Stimulated activated naive B cell treated with anti-CD40 and anti-IgM and Interleukin-4, amounts not matched to agents 10 μg/mL and 1 μg/mL and 100 μg/mL, for 72 hours (primary cell): ENCODE data around the gene ZFAND3.

Experiments used
- ATAC-seq, 2 donors: fragments of 150-1000 bp; cut with Tn5 transposase; replicated peaks; 2 replicates each; pipeline ENCODE4 v1.10.0; 2021; ENCODE audit warnings: moderate library complexity in 1 of 2
- DNase-seq: peaks from one replicate; pipeline ENCODE4 v3.0.0; 2021
- H3K27ac Mint-ChIP-seq: one replicate; pipeline ENCODE4 v1.8.0; 2022; ENCODE audit warnings: mild to moderate bottlenecking, mixed read lengths
- H3K27me3 Mint-ChIP-seq, 2 donors: one replicate each; pipeline ENCODE4 v1.8.0; 2022; ENCODE audit warnings: mixed read lengths in 2 of 2
- H3K36me3 Mint-ChIP-seq, 2 donors: one replicate each; pipeline ENCODE4 v1.8.0; 2022; ENCODE audit warnings: mixed read lengths in 2 of 2, mild to moderate bottlenecking in 1 of 2
- H3K4me1 Mint-ChIP-seq, 2 donors: one replicate each; pipeline ENCODE4 v1.8.0; 2022; ENCODE audit warnings: mixed read lengths in 2 of 2, mild to moderate bottlenecking in 1 of 2
- H3K4me3 Mint-ChIP-seq, 2 donors: one replicate each; pipeline ENCODE4 v1.8.0; 2022; ENCODE audit warnings: mild to moderate bottlenecking in 2 of 2, mixed read lengths in 2 of 2, moderate library complexity in 1 of 2
- H3K9me3 Mint-ChIP-seq, 2 donors: one replicate each; pipeline ENCODE4 v1.8.0; 2022; ENCODE audit warnings: mixed read lengths in 2 of 2, mild to moderate bottlenecking in 1 of 2

Gene ZFAND3

DNA sequence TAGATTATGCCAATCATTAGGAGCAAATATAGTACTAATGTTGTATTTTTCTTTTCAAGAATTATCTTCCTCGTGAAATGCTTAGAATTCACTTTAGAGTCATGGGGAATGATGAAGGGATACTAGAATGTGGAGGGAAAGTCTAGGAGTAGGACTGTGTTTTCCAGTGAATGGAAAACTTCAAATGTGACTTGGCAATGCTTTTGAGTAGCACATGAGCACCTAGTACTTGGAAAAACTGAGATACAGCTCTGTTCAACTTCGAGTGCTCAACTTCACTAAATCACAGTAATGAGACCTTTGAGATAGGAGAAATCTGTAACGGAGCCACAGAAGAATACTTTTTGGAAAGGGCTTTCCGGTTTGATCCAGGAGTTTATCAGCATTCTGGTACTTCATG, 272.9 kb downstream of the ZFAND3 start:
- no peak overlapping the region for H3K27ac Mint-ChIP-seq
- ATAC-seq, result no peak
- no peak for DNase-seq
- no peaks in the 10 kb centered on the region for H3K27me3 Mint-ChIP-seq
- no peaks in the 10 kb centered on the region for H3K9me3 Mint-ChIP-seq
- peaks cover 8 to 17% of the 10 kb centered on the region in 2 donors for H3K4me1 Mint-ChIP-seq
- H3K36me3 Mint-ChIP-seq, result peaks cover 20 to 21% of the 10 kb centered on the region in 2 donors
- H3K4me3 Mint-ChIP-seq, result no peak overlapping the region

DNA sequence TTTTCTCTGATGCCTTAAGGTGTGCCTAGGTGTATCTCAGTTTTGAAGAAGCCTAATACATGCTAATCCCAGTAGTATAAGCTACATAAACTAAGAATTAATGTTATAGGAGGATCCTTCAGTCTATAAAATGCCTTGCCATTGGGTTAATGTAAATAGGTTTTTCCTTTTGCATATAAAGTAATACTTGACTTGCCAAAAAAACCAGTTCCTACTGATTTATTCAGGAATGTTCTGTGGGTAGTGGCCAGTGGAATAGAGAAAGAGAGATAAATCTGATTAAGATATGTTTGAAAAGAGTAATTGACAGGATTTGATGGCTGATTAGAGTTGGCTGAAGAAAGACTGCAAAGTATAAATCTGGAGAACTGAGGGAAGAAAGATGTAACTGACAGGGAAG, 273.4 kb downstream of the ZFAND3 start:
- Mint-ChIP-seq H3K4me3 (no peak overlapping the region), H3K27ac (no peak overlapping the region)

DNA sequence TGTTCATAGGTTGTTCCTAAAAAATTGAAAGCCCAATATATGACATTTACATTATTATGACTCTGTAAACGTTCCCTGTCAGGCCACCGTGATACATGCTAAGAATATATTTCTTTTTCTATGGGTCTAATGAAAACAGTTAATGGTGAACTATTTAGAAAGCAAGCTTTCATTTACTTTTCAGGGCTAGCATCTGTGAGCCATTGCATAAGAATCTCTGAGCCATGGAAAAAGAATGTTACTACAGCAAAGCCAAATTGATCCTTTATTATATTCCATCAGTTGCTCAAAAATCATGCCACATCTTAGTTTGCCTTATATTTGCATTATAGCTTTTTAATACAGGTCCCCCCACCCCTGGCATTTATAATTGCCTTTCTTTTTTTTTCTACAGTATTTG, 275.5 kb downstream of the ZFAND3 start:
- Mint-ChIP-seq H3K4me3 (no peak overlapping the region), H3K27ac (peak overlapping the region; percentile 45), H3K9me3 (no peaks in the 10 kb centered on the region), H3K36me3 (peaks cover 11 to 15% of the 10 kb centered on the region in 2 donors), H3K4me1 (peaks cover 13 to 26% of the 10 kb centered on the region in 2 donors), H3K27me3 (no peaks in the 10 kb centered on the region)
- ATAC-seq (no peak), DNase-seq (no peak)

More for the DNA sequence above, 273.4 kb downstream of the ZFAND3 start:
- ATAC-seq (no peak), DNase-seq (no peak)
- H3K36me3 Mint-ChIP-seq, result peaks cover 19 to 22% of the 10 kb centered on the region in 2 donors
- no peaks in the 10 kb centered on the region for H3K9me3 Mint-ChIP-seq
- peaks cover 11 to 22% of the 10 kb centered on the region in 2 donors for H3K4me1 Mint-ChIP-seq
- H3K27me3 Mint-ChIP-seq, result no peaks in the 10 kb centered on the region

DNA sequence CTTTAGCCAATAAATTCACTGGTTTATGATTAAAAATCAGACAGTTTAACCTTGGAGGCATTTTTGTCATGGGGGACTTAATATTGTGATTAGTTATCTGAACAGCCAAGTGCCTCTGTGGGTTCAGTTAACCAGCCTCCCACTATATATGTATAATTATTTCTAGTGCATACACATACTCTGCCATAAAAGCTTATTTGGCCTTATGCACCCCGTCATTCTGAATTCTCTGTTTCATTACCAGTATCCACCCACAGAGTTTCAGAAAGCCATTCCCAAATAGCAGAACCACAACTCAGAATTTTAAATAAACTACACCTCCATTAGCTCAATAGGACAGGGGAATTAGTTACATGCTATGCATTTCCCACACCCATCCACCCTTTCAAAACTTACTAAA, 279.7 kb downstream of the ZFAND3 start:
- Mint-ChIP-seq H3K9me3 (no peaks in the 10 kb centered on the region), H3K36me3 (peaks cover 16 to 28% of the 10 kb centered on the region in 2 donors), H3K4me3 (no peak overlapping the region), H3K27me3 (no peaks in the 10 kb centered on the region), H3K4me1 (peaks cover 20 to 38% of the 10 kb centered on the region in 2 donors), H3K27ac (no peak overlapping the region)
- ATAC-seq (peak in 1 of 2 donors; percentile 77), DNase-seq (no peak)

DNA sequence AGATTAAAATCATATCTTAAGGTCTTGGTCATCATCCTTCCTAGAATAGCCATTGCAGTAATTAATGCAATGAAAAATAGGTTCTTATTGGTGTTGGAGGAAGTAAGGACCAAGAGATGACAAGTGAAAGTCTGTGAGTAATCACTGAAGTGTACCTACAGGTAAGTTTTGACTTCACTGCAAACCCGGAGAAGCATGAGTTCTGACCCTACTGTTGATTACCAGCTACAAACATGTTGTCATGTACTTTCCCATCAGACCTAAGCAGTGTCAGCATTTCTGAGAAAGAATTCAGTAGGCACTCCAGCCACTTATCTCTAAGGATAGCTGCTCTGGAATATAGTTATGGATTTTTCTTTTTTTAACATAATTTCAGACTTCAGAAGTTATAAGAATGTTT, 280.9 kb downstream of the ZFAND3 start:
- H3K36me3 Mint-ChIP-seq, result peaks cover 17 to 29% of the 10 kb centered on the region in 2 donors
- no peaks in the 10 kb centered on the region for H3K27me3 Mint-ChIP-seq
- H3K4me1 Mint-ChIP-seq, result peaks cover 18 to 40% of the 10 kb centered on the region in 2 donors
- H3K4me3 Mint-ChIP-seq, result no peak overlapping the region
- ATAC-seq (peak; percentile 70 to 88), DNase-seq (no peak)
- H3K27ac Mint-ChIP-seq, result peak overlapping the region; percentile 20
- H3K9me3 Mint-ChIP-seq, result no peaks in the 10 kb centered on the region

DNA sequence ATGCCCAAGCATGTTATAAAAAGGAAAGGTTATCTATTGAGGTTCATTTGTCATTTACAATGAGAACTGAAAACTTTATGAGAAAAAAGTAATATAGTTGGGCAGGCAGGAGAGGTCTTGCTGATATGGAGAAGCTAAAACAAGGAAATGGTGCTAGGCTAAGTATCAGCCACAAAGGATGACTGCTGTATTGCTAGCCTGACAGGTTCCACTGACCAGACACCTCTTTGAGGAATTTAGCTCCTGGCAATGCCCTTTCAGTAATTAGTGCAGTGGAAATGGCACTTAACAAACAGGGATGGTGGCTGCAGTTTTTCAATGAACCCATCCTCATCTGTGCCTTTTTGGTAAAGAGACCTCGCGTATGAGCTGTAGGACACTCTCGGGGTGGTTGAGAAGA, 284.4 kb downstream of the ZFAND3 start:
- no peak overlapping the region for H3K27ac Mint-ChIP-seq
- H3K36me3 Mint-ChIP-seq, result peaks cover 24 to 36% of the 10 kb centered on the region in 2 donors
- H3K27me3 Mint-ChIP-seq, result no peaks in the 10 kb centered on the region
- ATAC-seq (peak in 1 of 2 donors; percentile 59), DNase-seq (no peak)
- H3K4me1 Mint-ChIP-seq, result peaks cover 9 to 32% of the 10 kb centered on the region in 2 donors
- H3K9me3 Mint-ChIP-seq, result peaks cover 0 to 1% of the 10 kb centered on the region in 2 donors
- no peak overlapping the region for H3K4me3 Mint-ChIP-seq

DNA sequence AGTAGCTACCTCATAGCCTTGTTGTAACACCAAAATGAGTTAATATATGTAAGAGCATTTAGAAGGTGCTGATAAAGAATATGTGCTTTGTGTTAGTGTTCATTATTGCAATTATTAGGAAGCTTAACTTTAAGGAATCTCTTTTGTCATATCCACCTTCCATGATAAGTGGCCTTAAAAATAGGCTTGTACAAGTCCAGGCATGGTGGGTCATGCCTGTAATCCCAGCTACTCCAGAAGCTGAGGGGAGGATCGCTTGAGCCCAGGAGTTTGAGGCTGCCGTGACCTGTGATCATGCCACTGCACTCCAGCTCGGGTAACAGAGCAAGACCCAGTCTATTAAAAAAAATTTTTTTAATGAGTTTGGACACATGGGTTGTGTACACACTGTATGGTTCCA, 285.5 kb downstream of the ZFAND3 start:
- Mint-ChIP-seq H3K27me3 (no peaks in the 10 kb centered on the region), H3K4me3 (no peak overlapping the region), H3K36me3 (peaks cover 26 to 45% of the 10 kb centered on the region in 2 donors), H3K27ac (no peak overlapping the region), H3K4me1 (peaks cover 14 to 33% of the 10 kb centered on the region in 2 donors), H3K9me3 (peaks cover 0 to 1% of the 10 kb centered on the region in 2 donors)
- ATAC-seq, result no peak
- DNase-seq, result no peak

DNA sequence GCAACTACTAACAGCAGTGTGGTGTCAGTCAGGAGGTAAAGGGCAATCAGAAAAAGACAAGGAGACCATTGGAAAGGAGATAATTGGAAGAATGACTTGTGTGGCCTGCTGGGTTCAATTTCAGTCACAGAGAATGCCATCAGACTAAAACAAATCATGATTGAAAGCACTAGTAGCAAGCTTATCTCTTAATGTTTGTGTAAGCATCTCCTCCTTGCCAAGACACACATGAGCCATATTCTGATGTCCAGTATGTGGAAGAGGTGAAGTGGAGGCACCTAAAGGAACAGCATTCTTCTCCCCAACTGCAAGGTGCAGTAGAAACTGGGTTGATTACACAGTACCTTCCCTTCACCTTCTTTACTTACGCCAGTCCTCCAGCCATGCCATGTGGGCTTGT, 287.5 kb downstream of the ZFAND3 start:
- Mint-ChIP-seq H3K4me3 (no peak overlapping the region), H3K36me3 (peaks cover 22 to 40% of the 10 kb centered on the region in 2 donors), H3K27me3 (no peaks in the 10 kb centered on the region), H3K4me1 (peaks cover 14 to 38% of the 10 kb centered on the region in 2 donors), H3K9me3 (peaks cover 0 to 1% of the 10 kb centered on the region in 2 donors), H3K27ac (no peak overlapping the region)
- DNase-seq (no peak), ATAC-seq (no peak)

DNA sequence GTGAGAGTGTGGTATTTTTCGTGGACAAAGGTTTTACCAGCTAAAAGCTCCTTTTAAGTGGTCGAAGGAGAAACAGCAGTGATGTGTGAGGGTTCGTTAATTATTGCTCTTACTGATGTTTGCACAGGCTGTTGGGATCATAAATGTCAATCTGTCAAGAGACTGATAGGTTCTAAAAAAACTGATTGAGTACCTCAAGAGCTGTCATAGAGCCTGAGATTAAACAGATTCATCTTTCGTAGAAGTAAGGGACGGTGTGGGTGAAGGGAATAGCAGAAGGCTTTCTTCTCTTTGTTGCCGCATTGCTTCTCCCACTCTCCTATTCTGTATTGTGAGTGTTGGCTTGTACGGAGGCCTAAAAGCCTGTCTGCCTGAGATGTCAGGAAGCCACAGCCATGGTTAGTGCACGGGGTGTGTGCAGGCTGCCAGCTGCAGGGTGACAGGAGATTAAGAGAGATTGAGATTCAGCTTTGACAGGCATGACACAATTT, 291.0 kb downstream of the ZFAND3 start:
- Mint-ChIP-seq H3K4me3 (no peak overlapping the region), H3K27me3 (no peaks in the 10 kb centered on the region), H3K9me3 (peaks cover 0 to 1% of the 10 kb centered on the region in 2 donors), H3K36me3 (peaks cover 21 to 31% of the 10 kb centered on the region in 2 donors), H3K27ac (no peak overlapping the region), H3K4me1 (peaks cover 13 to 31% of the 10 kb centered on the region in 2 donors)
- DNase-seq (no peak), ATAC-seq (no peak)

DNA sequence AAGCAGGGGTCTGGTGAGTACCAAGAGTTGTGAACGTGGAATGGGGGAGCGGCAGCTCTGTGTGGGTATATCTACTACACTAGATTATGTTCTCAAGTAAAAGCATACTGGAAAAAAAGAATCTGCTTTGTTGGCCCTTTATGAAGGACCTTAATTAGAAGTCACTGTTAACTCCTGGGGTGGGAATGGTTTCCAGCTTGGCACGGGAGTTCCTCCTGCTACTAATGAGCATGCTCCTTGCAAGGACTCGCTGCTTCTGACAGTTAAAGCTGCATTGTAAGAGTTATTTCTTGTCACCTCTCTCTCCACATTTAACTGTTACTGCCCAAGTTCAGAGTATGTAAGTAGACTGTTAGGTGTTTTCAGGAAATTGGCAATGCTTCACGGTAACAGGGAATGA, 292.7 kb downstream of the ZFAND3 start:
- DNase-seq (no peak), ATAC-seq (no peak)
- no peak overlapping the region for H3K4me3 Mint-ChIP-seq
- H3K27me3 Mint-ChIP-seq, result no peaks in the 10 kb centered on the region
- H3K27ac Mint-ChIP-seq, result no peak overlapping the region
- H3K36me3 Mint-ChIP-seq, result peaks cover 23 to 35% of the 10 kb centered on the region in 2 donors
- H3K9me3 Mint-ChIP-seq, result peaks cover 0 to 1% of the 10 kb centered on the region in 2 donors
- H3K4me1 Mint-ChIP-seq, result peaks cover 13 to 31% of the 10 kb centered on the region in 2 donors

DNA sequence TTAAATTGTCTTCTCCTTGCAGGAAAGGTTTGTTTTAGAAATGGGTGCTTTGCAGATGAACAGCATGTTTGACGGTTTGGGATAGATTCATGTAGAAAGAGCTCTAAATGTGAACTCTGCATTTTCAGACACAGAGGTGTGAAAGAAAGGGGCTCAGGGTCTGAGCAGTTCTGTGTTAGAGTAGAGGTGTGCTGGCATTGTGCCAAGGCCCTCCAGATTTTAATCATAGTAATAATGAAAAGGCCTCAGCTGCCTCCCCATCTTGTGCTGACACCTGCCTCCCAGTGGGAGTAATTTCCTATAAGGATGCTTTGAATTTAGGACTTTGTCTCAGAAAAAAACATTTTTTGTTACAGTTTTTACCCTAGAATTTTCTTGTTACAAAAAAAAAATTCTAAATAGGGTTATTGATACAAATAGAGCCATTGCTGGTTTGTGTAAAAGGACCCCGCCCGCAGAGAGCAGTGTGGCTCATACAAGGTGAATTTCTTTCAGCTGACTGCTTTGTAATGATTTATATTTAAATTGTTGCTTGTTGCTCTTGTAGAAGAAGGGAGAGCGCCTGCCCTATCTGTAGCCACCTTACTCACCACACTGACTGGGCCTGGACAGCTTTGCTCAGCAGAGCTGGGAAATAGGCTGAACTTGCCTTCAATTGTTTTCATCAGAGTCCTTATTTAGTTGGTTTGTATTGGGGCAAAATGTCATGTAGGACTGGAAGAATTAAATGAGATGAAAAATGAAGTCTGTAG, 294.5 kb downstream of the ZFAND3 start:
- ATAC-seq (no peak), DNase-seq (no peak)
- H3K9me3 Mint-ChIP-seq, result no peaks in the 10 kb centered on the region
- peaks cover 13 to 23% of the 10 kb centered on the region in 2 donors for H3K4me1 Mint-ChIP-seq
- no peaks in the 10 kb centered on the region for H3K27me3 Mint-ChIP-seq
- peak overlapping the region; percentile 72 for H3K27ac Mint-ChIP-seq
- no peak overlapping the region for H3K4me3 Mint-ChIP-seq
- H3K36me3 Mint-ChIP-seq, result peaks cover 26 to 32% of the 10 kb centered on the region in 2 donors

DNA sequence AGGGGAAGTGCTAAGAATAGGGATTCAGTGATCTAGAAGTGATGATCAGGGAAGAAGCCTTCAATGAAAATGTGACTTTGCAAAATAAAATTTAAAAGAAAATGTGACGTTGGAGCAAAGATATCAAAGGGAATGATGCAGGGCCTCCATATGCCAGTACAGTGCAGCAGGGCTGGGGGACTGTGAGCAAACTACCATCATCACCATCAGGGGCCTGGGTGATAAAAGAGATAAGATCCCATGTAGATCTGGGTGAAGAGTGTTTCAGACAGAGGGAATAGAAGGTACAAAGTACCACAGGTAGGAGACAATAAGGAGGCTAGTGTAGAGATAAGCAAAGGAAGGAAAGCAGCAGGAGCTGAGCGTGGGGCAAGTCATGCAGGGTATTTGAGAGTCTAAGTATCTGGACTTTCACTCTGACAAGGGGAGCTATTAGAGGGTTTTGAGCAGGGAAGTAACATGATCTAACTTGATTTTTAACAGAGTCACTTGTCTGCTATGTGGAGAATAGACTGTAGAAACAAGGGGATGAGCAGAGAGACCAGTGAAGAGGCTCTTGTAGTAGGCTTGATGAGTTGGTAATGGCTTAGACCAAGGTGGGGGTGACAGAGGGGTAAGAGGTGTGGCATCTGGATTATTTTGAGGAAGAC, 295.6 kb downstream of the ZFAND3 start:
- Mint-ChIP-seq H3K4me1 (peaks cover 6 to 12% of the 10 kb centered on the region in 2 donors), H3K9me3 (no peaks in the 10 kb centered on the region), H3K27me3 (no peaks in the 10 kb centered on the region), H3K27ac (no peak overlapping the region), H3K4me3 (no peak overlapping the region), H3K36me3 (peaks cover 25 to 28% of the 10 kb centered on the region in 2 donors)
- no peak for ATAC-seq
- no peak for DNase-seq

DNA sequence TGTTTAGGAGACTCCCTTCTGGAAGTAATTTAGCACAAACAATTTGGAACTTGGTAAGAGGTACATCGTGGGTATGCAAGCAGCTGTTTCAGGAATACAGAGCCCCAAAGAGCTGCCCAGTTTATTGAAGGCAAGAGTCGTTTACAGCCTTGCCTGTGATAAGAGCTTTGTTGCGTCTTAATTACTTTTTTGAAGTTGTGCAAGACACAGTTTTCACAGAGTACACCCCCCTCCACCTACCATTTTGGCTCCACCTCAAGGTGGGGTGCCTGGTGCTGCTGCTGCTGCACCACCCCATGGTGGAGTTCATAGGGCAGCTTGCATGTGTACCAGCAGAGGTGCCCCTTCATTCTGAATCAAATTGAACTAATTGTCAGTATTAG, 296.1 kb downstream of the ZFAND3 start:
- H3K4me1 Mint-ChIP-seq, result peaks cover 5 to 7% of the 10 kb centered on the region in 2 donors
- ATAC-seq (no peak), DNase-seq (no peak)
- no peaks in the 10 kb centered on the region for H3K27me3 Mint-ChIP-seq
- H3K36me3 Mint-ChIP-seq, result peaks cover 25 to 29% of the 10 kb centered on the region in 2 donors
- no peaks in the 10 kb centered on the region for H3K9me3 Mint-ChIP-seq
- H3K4me3 Mint-ChIP-seq, result no peak overlapping the region
- H3K27ac Mint-ChIP-seq, result no peak overlapping the region

DNA sequence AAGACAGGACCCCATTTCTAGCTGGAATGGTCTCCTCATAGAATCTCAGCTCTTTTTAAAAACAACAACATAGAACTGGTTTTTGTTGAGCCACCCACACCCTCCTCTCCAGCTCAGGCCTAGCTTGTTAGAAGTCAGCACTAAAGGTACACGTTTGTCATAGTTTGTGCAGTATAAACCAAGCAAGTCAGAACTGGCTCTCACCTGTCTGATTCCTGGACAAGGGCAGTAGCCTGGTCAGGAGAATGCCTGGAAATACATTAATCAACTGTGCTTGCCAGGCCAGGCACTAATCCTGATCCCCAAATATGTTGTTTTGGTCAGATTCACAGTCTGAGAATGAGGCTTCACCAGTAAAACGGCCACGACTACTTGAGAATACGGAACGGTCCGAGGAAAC, 296.7 kb downstream of the ZFAND3 start:
- Mint-ChIP-seq H3K27me3 (no peaks in the 10 kb centered on the region), H3K36me3 (peaks cover 23 to 29% of the 10 kb centered on the region in 2 donors), H3K27ac (no peak overlapping the region), H3K4me3 (no peak overlapping the region), H3K9me3 (no peaks in the 10 kb centered on the region), H3K4me1 (peaks cover 4 to 5% of the 10 kb centered on the region in 2 donors)
- DNase-seq (no peak), ATAC-seq (no peak)

DNA sequence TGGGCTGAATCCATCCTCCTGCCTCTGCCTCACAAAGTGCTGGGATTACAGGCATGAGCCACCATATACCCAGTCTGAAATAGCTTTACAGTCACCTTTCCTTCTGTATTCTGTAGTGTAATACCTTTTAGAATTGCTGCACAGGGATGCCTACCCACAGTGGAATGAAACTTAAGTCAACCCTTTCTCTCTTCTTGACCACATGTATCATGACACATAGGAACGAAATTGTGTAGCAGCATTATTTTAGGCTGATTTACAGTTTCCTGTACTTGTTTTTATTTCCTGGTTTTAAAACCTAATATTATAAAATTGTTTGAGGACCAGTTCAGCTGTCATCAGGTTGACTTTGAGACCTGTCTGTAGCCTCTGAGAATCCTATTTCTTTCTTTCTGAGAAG, 297.8 kb downstream of the ZFAND3 start:
- no peak overlapping the region for H3K27ac Mint-ChIP-seq

More for the DNA sequence above, 297.8 kb downstream of the ZFAND3 start:
- no peak overlapping the region for H3K4me3 Mint-ChIP-seq
- H3K36me3 Mint-ChIP-seq, result peaks cover 29 to 38% of the 10 kb centered on the region in 2 donors
- no peaks in the 10 kb centered on the region for H3K9me3 Mint-ChIP-seq
- H3K4me1 Mint-ChIP-seq, result peaks cover 2 to 5% of the 10 kb centered on the region in 2 donors
- DNase-seq (no peak), ATAC-seq (no peak)
- no peaks in the 10 kb centered on the region for H3K27me3 Mint-ChIP-seq
